ENCODE results near the gene ACHE. TPM values are rescaled to one million over a fixed set of nuclear protein-coding genes. Genes with fewer than 3 reads are reported as not detected.

The ACHE gene
- polyA plus RNA-seq, 2 of the 4 experiments (the other 2 are of a cell fraction), result 0.17 to 0.62 TPM

- Histone ChIP-seq H3K9me3 (no peaks in the 10 kb centered on the region; the same call in 2 of the 3 replicates), H3K4me1 (no peaks in the 10 kb centered on the region), H3K27ac (no peak overlapping the region), H3K4me2 (no peak overlapping the region), H3K4me3 (no peak overlapping the region)
- FAIRE-seq, result no peak
- TF ChIP-seq NR3C1 (IDR thresholded peaks at IDR 0.05) (no peak), TFCP2L1 (CRISPR knock-in tag; IDR thresholded peaks at IDR 0.05) (no peak), HDAC2 (IDR thresholded peaks at IDR 0.05) (no peak), EP300 (IDR thresholded peaks at IDR 0.05) (no peak), FOSL2 (IDR thresholded peaks at IDR 0.05) (no peak), FOSL2 (CRISPR knock-in tag; IDR thresholded peaks at IDR 0.05) (no peak), BCL3 (IDR thresholded peaks at IDR 0.05) (no peak), MAZ (IDR thresholded peaks at IDR 0.05; ENCODE audit: borderline replicate concordance, low read depth, low read length) (no peak), HOXA7 (CRISPR knock-in tag; IDR thresholded peaks at IDR 0.05) (no peak), NFE2L2 (conservative IDR thresholded peaks at IDR 0.05; ENCODE audit: low read length) (no peak), RAD21 (conservative IDR thresholded peaks at IDR 0.05 in 1 of 2, IDR thresholded peaks at IDR 0.05 in 1 of 2) (no peak), ZSCAN20 (CRISPR knock-in tag; IDR thresholded peaks at IDR 0.05) (no peak)
- no peak for DNase-seq (ENCODE audit: low read depth in 1 of 2, low spot score in 1 of 2)
- no peak for ATAC-seq
- POLR2A ChIA-PET, result no interaction called here
- CTCF ChIA-PET, result interaction anchor here (3.2 kb wide), 1 partner anchor 151 kb away, joined by 10 read pairs; no protein-coding TSS in a partner anchor
- 83% methylated on average over 5 of the region's 5 CpGs for WGBS (ENCODE audit: missing lambda C conversion rate)
These were observed 12.8 kb upstream of the ACHE start for GRCh38 chr7:100908512-100908911.

DNA sequence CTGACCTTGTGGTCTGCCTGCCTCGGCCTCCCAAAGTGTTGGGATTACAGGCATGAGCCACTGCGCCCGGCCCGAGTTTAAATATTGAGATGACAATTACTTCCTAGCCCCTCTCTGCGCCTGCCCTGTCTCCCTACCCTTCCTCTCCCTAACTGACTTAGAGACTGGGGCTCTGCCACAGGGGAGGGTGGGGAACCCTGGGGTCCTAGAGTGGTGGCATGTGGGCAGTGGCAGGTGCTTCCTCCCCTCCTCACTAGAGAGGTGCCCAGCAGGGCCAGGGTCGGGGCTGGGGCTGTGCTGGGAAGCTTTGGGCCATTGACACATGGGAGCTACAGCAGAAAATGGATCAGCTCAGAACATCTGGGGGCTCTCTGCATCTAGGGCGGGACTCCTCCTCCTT is 7.0 kb upstream of the ACHE start:
- WGBS (ENCODE audit: missing lambda C conversion rate), result 54% methylated on average over 7 of the region's 7 CpGs
- DNase-seq (ENCODE audit: low read depth in 1 of 2, low spot score in 1 of 2) (no peak), ATAC-seq (no peak), FAIRE-seq (no peak)
- ChIA-PET CTCF (interaction anchor here (0.9 to 7.3 kb wide), 5 partner anchors 8 to 290 kb away, joined by 3 to 45 read pairs (median 3); partner anchors contain the start of gene ACHE), POLR2A (interaction anchor here (0.7 kb wide), 1 partner anchor 62 kb away, joined by 5 read pairs; no protein-coding TSS in a partner anchor)
- H3K4me1 ChIP-seq, result no peaks in the 10 kb centered on the region
- no peak overlapping the region for H3K27ac ChIP-seq
- no peak for TF ChIP-seq ESRRA (IDR thresholded peaks at IDR 0.05; ENCODE audit: borderline replicate concordance, low read length)
- no peak for TF ChIP-seq HOXB5 (CRISPR knock-in tag; IDR thresholded peaks at IDR 0.05)
- no peak for TF ChIP-seq E2F6 (IDR thresholded peaks at IDR 0.05; ENCODE audit: borderline replicate concordance, low read depth)
- TF ChIP-seq NR3C1 (IDR thresholded peaks at IDR 0.05), result no peak
- TF ChIP-seq, protein P1, sequence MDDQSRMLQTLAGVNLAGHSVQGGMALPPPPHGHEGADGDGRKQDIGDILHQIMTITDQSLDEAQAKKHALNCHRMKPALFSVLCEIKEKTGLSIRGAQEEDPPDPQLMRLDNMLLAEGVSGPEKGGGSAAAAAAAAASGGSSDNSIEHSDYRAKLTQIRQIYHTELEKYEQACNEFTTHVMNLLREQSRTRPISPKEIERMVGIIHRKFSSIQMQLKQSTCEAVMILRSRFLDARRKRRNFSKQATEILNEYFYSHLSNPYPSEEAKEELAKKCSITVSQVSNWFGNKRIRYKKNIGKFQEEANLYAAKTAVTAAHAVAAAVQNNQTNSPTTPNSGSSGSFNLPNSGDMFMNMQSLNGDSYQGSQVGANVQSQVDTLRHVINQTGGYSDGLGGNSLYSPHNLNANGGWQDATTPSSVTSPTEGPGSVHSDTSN (IDR thresholded peaks at IDR 0.05), result no peak
- no peak for TF ChIP-seq CHD4 (IDR thresholded peaks at IDR 0.05; ENCODE audit: borderline replicate concordance)
- TF ChIP-seq FOSB (CRISPR knock-in tag; IDR thresholded peaks at IDR 0.05), result no peak
- no peak for TF ChIP-seq JUNB (IDR thresholded peaks at IDR 0.05)
- no peak for TF ChIP-seq EP300 (IDR thresholded peaks at IDR 0.05)
- no peak for TF ChIP-seq NFE2L2 (conservative IDR thresholded peaks at IDR 0.05; ENCODE audit: low read length)
- no peak for TF ChIP-seq FOSL2 (IDR thresholded peaks at IDR 0.05)
- no peak for TF ChIP-seq FOSL2 (CRISPR knock-in tag; IDR thresholded peaks at IDR 0.05)
- no peak for TF ChIP-seq TP53 (CRISPR knock-in tag; IDR thresholded peaks at IDR 0.05)
- no peak for TF ChIP-seq ZNF302 (CRISPR knock-in tag; IDR thresholded peaks at IDR 0.05)
- no peak for TF ChIP-seq ZFP36 (IDR thresholded peaks at IDR 0.05; ENCODE audit: borderline replicate concordance, partially characterized antibody)
- no peak for TF ChIP-seq KDM1A (IDR thresholded peaks at IDR 0.05; ENCODE audit: low read depth)
- H3K4me2 ChIP-seq, result no peak overlapping the region
- no peaks in the 10 kb centered on the region; the same call in 2 of the 3 replicates for H3K9me3 ChIP-seq
- no peak overlapping the region for H3K4me3 ChIP-seq
